ENCODE measurements around the gene CDK18.
"Not testable (repeated sequence)": the region's sequence is repeated elsewhere in the genome, so short reads cannot be mapped to it uniquely, and the experiment has no call there.

The CDK18 gene

GRCh38 chr1:205480349-205480985, 24.0 kb upstream of the CDK18 start:
- Histone ChIP-seq H3K9ac (ENCODE audit: low read depth in 1 of 2, low read length in 2 of 2) (no peak overlapping the region), H3K27me3 (ENCODE audit: control insufficient read depth in 1 of 2, insufficient read depth in 2 of 2, low read length in 2 of 2) (peaks cover 8 to 11% of the 10 kb centered on the region in 2 donors), H3K4me3 (ENCODE audit: low read depth in 1 of 2, low read length in 2 of 2) (no peak overlapping the region), H3K9me3 (ENCODE audit: control insufficient read depth in 1 of 2, low read length in 2 of 2) (no peaks in the 10 kb centered on the region), H3K36me3 (ENCODE audit: control insufficient read depth in 1 of 2, insufficient read depth in 2 of 2, low read length in 2 of 2) (no peaks in the 10 kb centered on the region), H3K27ac (ENCODE audit: low read depth, low read length) (no peak overlapping the region), H3K4me1 (ENCODE audit: control insufficient read depth in 1 of 2, insufficient read depth in 2 of 2, low read length in 2 of 2) (peaks cover 5 to 8% of the 10 kb centered on the region in 2 donors)

- Histone ChIP-seq H3K27ac (ENCODE audit: low read depth, low read length) (no peak overlapping the region), H3K27me3 (ENCODE audit: control insufficient read depth in 1 of 2, insufficient read depth in 2 of 2, low read length in 2 of 2) (peaks cover 8 to 11% of the 10 kb centered on the region in 2 donors), H3K9me3 (ENCODE audit: control insufficient read depth in 1 of 2, low read length in 2 of 2) (no peaks in the 10 kb centered on the region), H3K4me3 (ENCODE audit: low read depth in 1 of 2, low read length in 2 of 2) (no peak overlapping the region), H3K36me3 (ENCODE audit: control insufficient read depth in 1 of 2, insufficient read depth in 2 of 2, low read length in 2 of 2) (no peaks in the 10 kb centered on the region), H3K4me1 (ENCODE audit: control insufficient read depth in 1 of 2, insufficient read depth in 2 of 2, low read length in 2 of 2) (peaks cover 5 to 12% of the 10 kb centered on the region in 2 donors), H3K9ac (ENCODE audit: low read depth in 1 of 2, low read length in 2 of 2) (no peak overlapping the region)
Measured at GRCh38 chr1:205481218-205481617, 23.3 kb upstream of the CDK18 start.

GRCh38 chr1:205481629-205482151, 22.8 kb upstream of the CDK18 start:
- peaks cover 6 to 11% of the 10 kb centered on the region in 2 donors for H3K27me3 ChIP-seq (ENCODE audit: control insufficient read depth in 1 of 2, insufficient read depth in 2 of 2, low read length in 2 of 2)

GRCh38 chr1:205482587-205482986, 21.9 kb upstream of the CDK18 start:
- H3K9me3 ChIP-seq (ENCODE audit: control insufficient read depth in 1 of 2, low read length in 2 of 2); H3K36me3 ChIP-seq (ENCODE audit: control insufficient read depth in 1 of 2, insufficient read depth in 2 of 2, low read length in 2 of 2); H3K9ac ChIP-seq (ENCODE audit: low read depth in 1 of 2, low read length in 2 of 2); H3K27ac ChIP-seq (ENCODE audit: low read depth, low read length); H3K4me3 ChIP-seq (ENCODE audit: low read depth in 1 of 2, low read length in 2 of 2): not testable (repeated sequence)
- peaks cover 7 to 11% of the 10 kb centered on the region in 2 donors for H3K27me3 ChIP-seq (ENCODE audit: control insufficient read depth in 1 of 2, insufficient read depth in 2 of 2, low read length in 2 of 2)
- peaks cover 5 to 11% of the 10 kb centered on the region in 2 donors for H3K4me1 ChIP-seq (ENCODE audit: control insufficient read depth in 1 of 2, insufficient read depth in 2 of 2, low read length in 2 of 2)

More at GRCh38 chr1:205481629-205482151, 22.8 kb upstream of the CDK18 start:
- peaks cover 5 to 12% of the 10 kb centered on the region in 2 donors for H3K4me1 ChIP-seq (ENCODE audit: control insufficient read depth in 1 of 2, insufficient read depth in 2 of 2, low read length in 2 of 2)
- no peak overlapping the region for H3K4me3 ChIP-seq (ENCODE audit: low read depth in 1 of 2, low read length in 2 of 2)
- no peaks in the 10 kb centered on the region for H3K36me3 ChIP-seq (ENCODE audit: control insufficient read depth in 1 of 2, insufficient read depth in 2 of 2, low read length in 2 of 2)
- no peak overlapping the region for H3K9ac ChIP-seq (ENCODE audit: low read depth in 1 of 2, low read length in 2 of 2)
- H3K27ac ChIP-seq (ENCODE audit: low read depth, low read length) = no peak overlapping the region
- no peaks in the 10 kb centered on the region for H3K9me3 ChIP-seq (ENCODE audit: control insufficient read depth in 1 of 2, low read length in 2 of 2)

GRCh38 chr1:205483372-205483771, 21.1 kb upstream of the CDK18 start:
- Histone ChIP-seq H3K27me3 (ENCODE audit: control insufficient read depth in 1 of 2, insufficient read depth in 2 of 2, low read length in 2 of 2) (peaks cover 7 to 11% of the 10 kb centered on the region in 2 donors), H3K4me1 (ENCODE audit: control insufficient read depth in 1 of 2, insufficient read depth in 2 of 2, low read length in 2 of 2) (peaks cover 5 to 7% of the 10 kb centered on the region in 2 donors), H3K9ac (ENCODE audit: low read depth in 1 of 2, low read length in 2 of 2) (no peak overlapping the region), H3K9me3 (ENCODE audit: control insufficient read depth in 1 of 2, low read length in 2 of 2) (no peaks in the 10 kb centered on the region), H3K27ac (ENCODE audit: low read depth, low read length) (no peak overlapping the region), H3K36me3 (ENCODE audit: control insufficient read depth in 1 of 2, insufficient read depth in 2 of 2, low read length in 2 of 2) (no peaks in the 10 kb centered on the region), H3K4me3 (ENCODE audit: low read depth in 1 of 2, low read length in 2 of 2) (no peak overlapping the region)

GRCh38 chr1:205484985-205485967, 19.2 kb upstream of the CDK18 start:
- peaks cover 5 to 7% of the 10 kb centered on the region in 2 donors for H3K4me1 ChIP-seq (ENCODE audit: control insufficient read depth in 1 of 2, insufficient read depth in 2 of 2, low read length in 2 of 2)
- H3K9me3 ChIP-seq (ENCODE audit: control insufficient read depth in 1 of 2, low read length in 2 of 2) = no peaks in the 10 kb centered on the region
- no peaks in the 10 kb centered on the region for H3K36me3 ChIP-seq (ENCODE audit: control insufficient read depth in 1 of 2, insufficient read depth in 2 of 2, low read length in 2 of 2)
- H3K27me3 ChIP-seq (ENCODE audit: control insufficient read depth in 1 of 2, insufficient read depth in 2 of 2, low read length in 2 of 2) = peaks cover 7 to 11% of the 10 kb centered on the region in 2 donors
- no peak overlapping the region for H3K27ac ChIP-seq (ENCODE audit: low read depth, low read length)
- H3K4me3 ChIP-seq (ENCODE audit: low read depth in 1 of 2, low read length in 2 of 2) = no peak overlapping the region
- H3K9ac ChIP-seq (ENCODE audit: low read depth in 1 of 2, low read length in 2 of 2) = no peak overlapping the region

GRCh38 chr1:205486258-205486657, 18.2 kb upstream of the CDK18 start:
- no peak overlapping the region for H3K27ac ChIP-seq (ENCODE audit: low read depth, low read length)
- H3K9me3 ChIP-seq (ENCODE audit: control insufficient read depth in 1 of 2, low read length in 2 of 2) = no peaks in the 10 kb centered on the region
- H3K4me1 ChIP-seq (ENCODE audit: control insufficient read depth in 1 of 2, insufficient read depth in 2 of 2, low read length in 2 of 2) = peaks cover 4 to 5% of the 10 kb centered on the region in 2 donors
- H3K27me3 ChIP-seq (ENCODE audit: control insufficient read depth in 1 of 2, insufficient read depth in 2 of 2, low read length in 2 of 2) = peaks cover 9 to 10% of the 10 kb centered on the region in 2 donors
- no peak overlapping the region for H3K9ac ChIP-seq (ENCODE audit: low read depth in 1 of 2, low read length in 2 of 2)
- no peak overlapping the region for H3K4me3 ChIP-seq (ENCODE audit: low read depth in 1 of 2, low read length in 2 of 2)
- H3K36me3 ChIP-seq (ENCODE audit: control insufficient read depth in 1 of 2, insufficient read depth in 2 of 2, low read length in 2 of 2) = no peaks in the 10 kb centered on the region

- H3K9me3 ChIP-seq (ENCODE audit: control insufficient read depth in 1 of 2, low read length in 2 of 2) = no peaks in the 10 kb centered on the region
- no peak overlapping the region for H3K4me3 ChIP-seq (ENCODE audit: low read depth in 1 of 2, low read length in 2 of 2)
- no peak overlapping the region for H3K27ac ChIP-seq (ENCODE audit: low read depth, low read length)
- no peak overlapping the region for H3K9ac ChIP-seq (ENCODE audit: low read depth in 1 of 2, low read length in 2 of 2)
- peaks cover 3 to 10% of the 10 kb centered on the region in 2 donors for H3K27me3 ChIP-seq (ENCODE audit: control insufficient read depth in 1 of 2, insufficient read depth in 2 of 2, low read length in 2 of 2)
- no peaks in the 10 kb centered on the region for H3K36me3 ChIP-seq (ENCODE audit: control insufficient read depth in 1 of 2, insufficient read depth in 2 of 2, low read length in 2 of 2)
- peaks cover 18 to 20% of the 10 kb centered on the region in 2 donors for H3K4me1 ChIP-seq (ENCODE audit: control insufficient read depth in 1 of 2, insufficient read depth in 2 of 2, low read length in 2 of 2)
Measured at GRCh38 chr1:205488074-205488723, 16.3 kb upstream of the CDK18 start.

- no peak overlapping the region for H3K27ac ChIP-seq (ENCODE audit: low read depth, low read length)
- H3K4me1 ChIP-seq (ENCODE audit: control insufficient read depth in 1 of 2, insufficient read depth in 2 of 2, low read length in 2 of 2) = peaks cover 26 to 32% of the 10 kb centered on the region in 2 donors
- H3K36me3 ChIP-seq (ENCODE audit: control insufficient read depth in 1 of 2, insufficient read depth in 2 of 2, low read length in 2 of 2) = no peaks in the 10 kb centered on the region
- no peak overlapping the region for H3K9ac ChIP-seq (ENCODE audit: low read depth in 1 of 2, low read length in 2 of 2)
- H3K9me3 ChIP-seq (ENCODE audit: control insufficient read depth in 1 of 2, low read length in 2 of 2) = no peaks in the 10 kb centered on the region
- H3K4me3 ChIP-seq (ENCODE audit: low read depth in 1 of 2, low read length in 2 of 2) = no peak overlapping the region
- H3K27me3 ChIP-seq (ENCODE audit: control insufficient read depth in 1 of 2, insufficient read depth in 2 of 2, low read length in 2 of 2) = peaks cover 0 to 6% of the 10 kb centered on the region in 2 donors
Measured at GRCh38 chr1:205491794-205492193, 12.7 kb upstream of the CDK18 start.
